ENCODE results near the gene IL36A.

GRCh38 chr2:112980537-112980936 lies 24.7 kb upstream of the IL36A start:
- TF ChIP-seq POLR2A (IDR thresholded peaks at IDR 0.05; ENCODE audit: low read length) (no peak), GATA1 (IDR thresholded peaks at IDR 0.05; ENCODE audit: low read depth, low read length) (no peak)

Measured in erythroblast (primary cell).